HG02970 (cell line): ENCODE data around the gene KIF1A.
"Not testable (repeated sequence)": the region's sequence is repeated elsewhere in the genome, so short reads cannot be mapped to it uniquely, and the experiment has no call there.

ENCODE experiments used
- ATAC-seq: cut with Tn5 transposase; IDR thresholded peaks from one replicate; pipeline ENCODE4 v1.9.1; 2021; ENCODE audit warnings: mild to moderate bottlenecking, moderate library complexity, moderate number of reproducible peaks; ENCODE audit not compliant: unreplicated experiment, low FRiP score

KIF1A gene

DNA sequence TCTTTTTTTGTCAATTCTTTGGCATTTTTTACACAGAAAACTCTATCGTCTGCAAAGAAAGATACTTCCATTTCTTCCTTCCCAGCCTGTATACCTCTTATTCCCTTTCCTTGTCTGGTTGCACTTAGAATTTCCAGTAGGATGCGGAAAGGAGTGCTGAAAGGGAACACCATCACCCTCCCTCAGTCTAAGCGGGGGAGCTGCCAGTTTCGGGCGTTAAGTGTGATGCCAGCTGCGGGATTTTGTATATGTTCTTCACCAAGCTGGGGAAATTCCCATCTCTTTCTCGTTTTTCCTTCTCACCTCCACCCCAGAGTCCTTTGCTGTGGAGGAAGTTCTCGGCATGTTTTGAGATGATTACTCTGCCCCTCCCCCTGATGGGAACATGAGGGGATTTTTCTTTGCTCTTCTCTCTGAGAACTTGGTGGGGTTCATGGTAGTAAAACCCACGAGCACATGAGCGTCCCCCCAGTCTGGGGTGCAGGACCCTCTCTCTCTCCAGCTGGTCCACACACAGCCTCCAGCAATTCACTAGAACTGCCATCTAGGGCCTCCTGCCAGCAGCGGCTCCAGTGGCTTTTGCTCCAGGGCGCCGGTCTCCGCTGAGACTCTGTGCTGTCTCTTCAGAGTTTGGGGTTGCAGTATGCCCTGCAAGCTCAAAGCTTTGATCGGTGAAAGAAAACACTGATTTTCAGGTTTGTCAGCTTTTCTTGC, 112.8 kb downstream of the KIF1A start:
- ATAC-seq = no peak

GRCh38 chr2:240705204-240705791, 114.7 kb downstream of the KIF1A start:
- no peak for ATAC-seq

DNA sequence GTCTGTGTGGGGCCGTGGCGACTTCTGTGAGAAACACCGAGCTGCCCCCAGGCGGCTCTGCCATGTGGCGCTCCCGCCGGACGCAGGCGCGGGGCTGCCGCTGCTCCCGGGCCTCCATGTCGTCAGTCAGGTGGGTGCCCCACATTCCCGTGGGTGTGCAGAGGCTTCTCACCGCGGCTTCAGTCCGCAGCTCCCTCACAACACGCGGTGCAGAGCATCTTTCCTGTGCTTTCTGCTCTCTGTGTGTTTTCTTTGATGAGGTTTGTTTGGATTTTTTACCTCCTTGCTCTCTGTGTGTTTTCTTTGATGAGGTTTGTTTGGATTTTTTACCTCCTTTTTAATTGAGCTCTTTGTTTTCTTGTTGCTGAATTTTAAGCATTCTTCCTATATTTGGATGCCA, 115.4 kb downstream of the KIF1A start:
- ATAC-seq = no peak

GRCh38 chr2:240703417-240704341, 116.3 kb downstream of the KIF1A start:
- no peak for ATAC-seq

DNA sequence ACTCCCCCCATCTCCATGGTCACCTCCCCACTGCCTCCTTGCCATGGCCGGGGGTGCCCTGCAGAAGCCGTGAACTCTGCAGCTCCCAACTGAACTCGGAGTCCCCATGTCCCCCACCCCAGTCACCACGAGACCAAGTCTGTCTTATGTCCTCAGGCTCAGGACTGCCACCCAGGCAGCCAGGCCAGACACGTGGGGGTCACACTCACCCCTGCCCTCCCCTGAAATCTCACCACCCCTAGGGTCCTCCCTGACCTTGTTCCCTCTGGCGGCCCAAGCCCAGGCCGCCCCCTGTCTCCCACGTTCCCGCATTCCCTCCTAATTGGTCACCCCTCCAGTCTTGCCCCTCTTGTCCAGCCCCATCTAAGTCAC, 117.4 kb downstream of the KIF1A start:
- ATAC-seq = no peak

DNA sequence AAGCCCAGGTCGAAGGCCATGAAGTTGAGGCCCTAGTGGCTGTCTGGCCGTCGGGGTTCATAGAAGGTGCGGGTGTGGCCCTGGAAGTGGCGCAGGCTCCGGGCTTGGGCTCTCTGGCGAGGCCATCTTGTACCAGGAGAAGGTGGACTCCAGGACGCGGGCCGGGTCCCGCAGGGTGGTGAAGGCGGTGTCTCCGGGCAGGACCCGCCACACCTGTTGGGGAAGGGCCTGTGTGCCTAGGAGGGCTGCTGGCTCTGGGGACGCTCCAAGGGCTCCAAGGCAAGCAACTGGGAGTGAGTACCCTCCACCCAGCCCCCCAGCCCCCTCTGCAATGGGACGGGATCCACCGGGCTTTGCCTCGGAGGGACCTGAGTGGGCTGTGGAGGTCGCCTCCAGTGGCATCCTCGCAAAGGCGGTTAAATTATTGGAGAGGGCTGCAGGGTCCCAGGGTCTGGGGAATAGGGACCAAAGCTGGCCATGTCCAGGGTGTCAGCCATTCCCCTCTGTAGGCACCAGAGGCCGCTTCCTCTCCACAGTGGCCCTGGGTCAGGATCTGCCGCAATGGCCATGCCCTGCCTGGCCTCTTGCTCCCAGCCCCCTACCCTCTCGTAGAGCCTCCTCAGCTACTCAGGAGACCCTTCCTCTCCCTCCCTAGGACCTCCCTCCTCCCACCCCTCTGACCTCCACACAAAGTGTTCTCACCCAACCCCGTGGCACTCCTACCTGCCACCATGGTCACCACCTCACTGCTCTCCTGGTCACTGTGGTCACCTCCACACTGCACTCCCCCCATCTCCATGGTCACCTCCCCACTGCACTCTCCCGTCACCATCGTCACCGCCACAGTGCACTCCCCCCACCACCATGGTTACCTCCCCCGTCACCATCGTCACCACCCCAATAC, 118.0 kb downstream of the KIF1A start:
- ATAC-seq = no peak

DNA sequence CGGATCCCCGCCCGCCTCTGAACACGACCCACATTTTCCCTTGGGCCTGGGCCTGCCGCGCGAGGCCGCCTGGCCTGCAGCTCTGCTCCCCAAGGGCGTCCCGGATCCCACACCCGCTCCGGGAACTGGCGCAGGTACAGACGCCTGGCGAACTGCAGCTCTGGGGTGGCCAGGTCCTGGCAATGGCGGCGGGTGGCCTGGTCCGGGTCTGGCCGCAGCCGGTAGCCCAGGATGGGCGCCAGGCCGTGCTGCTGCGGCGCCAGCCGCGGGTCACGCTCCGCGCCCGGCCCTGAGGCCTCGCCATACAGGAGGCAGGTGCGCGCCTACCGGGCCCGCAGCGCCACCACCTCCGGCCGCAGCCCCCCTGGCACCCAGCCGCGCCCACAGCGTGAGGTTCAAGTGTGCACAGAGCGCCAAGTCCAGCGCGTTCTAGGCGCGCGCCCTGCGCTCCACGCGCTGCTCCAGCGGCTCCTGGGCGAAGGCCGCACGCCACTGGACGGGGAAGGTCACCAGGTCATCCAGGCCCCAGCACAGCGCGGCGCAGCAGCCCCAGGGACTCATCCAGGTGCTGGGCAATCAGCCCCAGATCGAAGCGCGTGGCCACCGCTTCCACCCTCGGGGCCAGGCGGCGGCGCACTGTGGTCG, 118.8 kb downstream of the KIF1A start:
- no peak for ATAC-seq

- ATAC-seq = not testable (repeated sequence)
Observed at GRCh38 chr2:240700616-240701015, 119.4 kb downstream of the KIF1A start.

- ATAC-seq = not testable (repeated sequence)
Observed at GRCh38 chr2:240699835-240700234, 120.2 kb downstream of the KIF1A start.

DNA sequence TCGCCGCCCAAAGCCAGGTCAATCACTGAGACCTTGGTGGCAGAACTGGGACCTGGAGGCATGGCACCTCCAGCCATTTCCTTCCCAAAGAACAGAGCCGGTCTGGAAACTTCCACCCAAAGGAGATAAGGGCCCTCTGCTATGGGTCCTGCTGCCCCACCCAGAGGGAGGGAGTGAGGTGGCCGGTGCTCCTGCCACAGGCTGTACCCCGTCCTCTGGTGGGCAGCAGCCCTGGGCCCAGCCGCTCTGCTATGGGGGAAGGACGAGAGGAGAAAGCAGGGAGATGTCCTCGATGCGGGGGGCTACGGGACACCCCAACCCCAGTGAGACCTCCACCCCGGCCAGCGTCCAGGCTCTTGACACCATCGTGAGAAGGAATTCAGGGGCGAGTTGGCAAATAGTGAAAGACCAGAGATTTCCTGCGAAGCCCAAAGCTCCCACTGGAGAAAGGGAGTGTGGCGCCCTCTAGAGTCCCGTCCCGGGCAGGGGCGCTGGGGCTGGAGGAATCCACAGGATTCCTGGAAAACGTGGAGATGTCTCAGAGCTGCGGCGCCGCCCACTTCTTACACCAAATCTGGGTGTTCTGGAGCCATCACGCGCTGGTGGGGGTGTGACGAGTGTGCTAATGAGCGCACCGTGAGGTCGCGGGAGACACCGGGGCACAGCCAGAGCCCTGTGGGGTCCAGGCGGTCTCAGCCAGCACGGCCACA, 121.0 kb downstream of the KIF1A start:
- ATAC-seq = not testable (repeated sequence)

DNA sequence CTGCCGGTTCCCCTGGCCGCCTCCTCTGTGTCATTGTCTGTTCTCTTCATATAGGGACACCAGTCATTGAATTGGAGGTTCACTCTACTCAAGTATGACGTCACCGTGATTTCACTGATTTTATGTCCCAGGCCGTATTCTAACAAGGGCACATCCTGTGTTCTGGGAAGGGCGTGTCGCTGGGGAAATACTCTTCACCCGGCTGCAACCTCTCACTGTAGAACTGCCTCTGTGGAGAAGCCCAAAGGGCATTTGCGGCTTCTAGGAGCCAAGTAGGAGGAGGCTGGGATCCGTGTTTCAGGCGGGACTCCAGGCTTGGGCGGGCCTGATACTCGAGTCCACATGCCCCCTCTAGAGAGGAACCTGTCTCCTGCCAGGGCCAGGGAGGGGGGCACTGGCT, 123.5 kb downstream of the KIF1A start:
- not testable (repeated sequence) for ATAC-seq

GRCh38 chr2:240695593-240695992, 124.4 kb downstream of the KIF1A start:
- not testable (repeated sequence) for ATAC-seq

DNA sequence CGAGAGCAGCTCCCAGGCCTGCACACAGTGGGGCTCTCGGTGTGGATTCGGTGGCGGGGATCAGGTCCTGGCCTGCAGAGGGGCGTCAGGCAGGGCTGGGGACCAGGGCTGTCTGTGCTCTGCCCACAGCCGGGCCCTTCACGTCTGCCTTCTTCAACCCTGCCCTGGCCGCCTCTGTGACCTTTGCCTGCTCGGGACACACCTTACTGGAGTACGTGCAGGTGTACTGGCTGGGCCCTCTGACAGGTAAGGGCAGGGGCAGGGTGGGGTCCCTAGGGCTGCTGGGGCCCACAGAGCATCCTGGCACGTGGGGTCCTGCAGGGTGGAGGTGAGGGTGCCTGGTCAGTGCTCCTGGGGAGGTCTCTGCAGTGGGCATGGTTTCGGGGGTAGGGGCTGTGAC, 125.7 kb downstream of the KIF1A start:
- ATAC-seq = not testable (repeated sequence)

- not testable (repeated sequence) for ATAC-seq
Observed at GRCh38 chr2:240692583-240693561, 127.1 kb downstream of the KIF1A start.

GRCh38 chr2:240691631-240692420, 128.2 kb downstream of the KIF1A start, which contains the start of gene AQP12A:
Gene AQP12A, plus strand, starts transcription at chr2:240691866. Its CDS starts 48 bp downstream, at chr2:240691914.
- not testable (repeated sequence) for ATAC-seq

DNA sequence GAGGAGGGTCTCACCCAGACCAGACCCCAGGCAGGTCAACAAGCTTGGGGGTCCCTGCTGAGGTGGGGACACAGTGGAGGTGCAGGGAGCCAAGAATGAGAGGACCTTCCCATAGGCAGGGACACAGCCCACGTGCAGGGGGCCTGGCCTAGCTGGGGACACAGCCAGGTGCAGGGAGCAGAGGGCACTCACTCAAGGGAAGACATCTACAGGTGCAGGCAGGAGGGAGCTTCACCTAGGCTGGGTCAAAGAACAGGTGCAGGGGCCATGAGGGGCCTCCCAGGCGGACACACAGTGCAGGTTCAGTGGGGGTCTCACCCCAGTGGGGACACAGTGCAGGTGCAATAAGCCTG, 129.0 kb downstream of the KIF1A start:
- not testable (repeated sequence) for ATAC-seq

- not testable (repeated sequence) for ATAC-seq
Observed at GRCh38 chr2:240690421-240691074, 129.5 kb downstream of the KIF1A start.
